ENCODE results near the gene YJU2. TPM values are rescaled to one million over a fixed set of nuclear protein-coding genes. Genes with fewer than 3 reads are reported as not detected.

Gene YJU2
- total and polyA plus RNA-seq, 2 of the 13 experiments (the other 11 are each of a cell fraction or from before 2014, with no cell fraction given): 9.3 to 17.9 TPM

GRCh38 chr19:4246767-4247593 is at the start of gene YJU2 (continued):
- TF ChIP-seq NONO (IDR thresholded peaks at IDR 0.05) (no peak), NONO (CRISPR knock-in tag; conservative IDR thresholded peaks at IDR 0.05) (peak; percentile 19; the same call in 1 of the 2 replicates), HNRNPL (IDR thresholded peaks at IDR 0.05; ENCODE audit: low read depth, low read length) (peak; percentile 78; the same call in 1 of the 2 replicates), KAT2B (IDR thresholded peaks at IDR 0.05; ENCODE audit: borderline replicate concordance, low read depth, low read length) (no peak), KMT2A (CRISPR knock-in tag; IDR thresholded peaks at IDR 0.05) (peak; percentile 81; the same call in 1 of the 2 replicates), ZNF280D (CRISPR knock-in tag; IDR thresholded peaks at IDR 0.05) (peak; percentile 55; the same call in 1 of the 2 replicates), PITX1 (CRISPR knock-in tag; IDR thresholded peaks at IDR 0.05) (peak; percentile 59; the same call in 1 of the 2 replicates), ZFP90 (CRISPR knock-in tag; IDR thresholded peaks at IDR 0.05; ENCODE audit: borderline replicate concordance) (no peak), ARNT2 (CRISPR knock-in tag; IDR thresholded peaks at IDR 0.05; ENCODE audit: low read depth) (0 out of 2 replicates have a peak, but pooled peaks have one; percentile 1), ZBTB39 (CRISPR knock-in tag; IDR thresholded peaks at IDR 0.05) (no peak), ZNF768 (CRISPR knock-in tag; IDR thresholded peaks at IDR 0.05) (no peak), NR2F2 (IDR thresholded peaks at IDR 0.05; ENCODE audit: borderline replicate concordance, low read depth) (peak; percentile 66; the same call in 1 of the 2 replicates), CSRNP1 (CRISPR knock-in tag; IDR thresholded peaks at IDR 0.05) (no peak), ZNF446 (CRISPR knock-in tag; IDR thresholded peaks at IDR 0.05) (peak; percentile 74; the same call in 1 of the 2 replicates), MTERF4 (CRISPR knock-in tag; IDR thresholded peaks at IDR 0.05) (peak; percentile 61; the same call in 1 of the 2 replicates), BCL3 (CRISPR knock-in tag; IDR thresholded peaks at IDR 0.05) (no peak), ZNF570 (CRISPR knock-in tag; IDR thresholded peaks at IDR 0.05; ENCODE audit: borderline replicate concordance) (no peak), ATF7 (IDR thresholded peaks at IDR 0.05) (no peak), ATF7 (CRISPR knock-in tag; IDR thresholded peaks at IDR 0.05) (no peak), ZNF619 (CRISPR knock-in tag; IDR thresholded peaks at IDR 0.05) (peak; percentile 53; the same call in 1 of the 2 replicates)
